Effector memory CD8-positive, alpha-beta T cell (primary cell): ENCODE results near the gene ZNF397.

Experiments
- ATAC-seq: fragments of 150-1000 bp; cut with Tn5 transposase; replicated peaks from 2 replicates; pipeline ENCODE4 v1.10.0; 2021; ENCODE audit warnings: mild to moderate bottlenecking, moderate library complexity
- DNase-seq, 3 experiments: peaks; one replicate each; pipeline ENCODE4 v3.0.0; 2021
- H3K27ac Mint-ChIP-seq, 2 donors: one replicate each; pipeline ENCODE4 v1.8.0; 2022; ENCODE audit warnings: mild to moderate bottlenecking in 2 of 2, mixed read lengths in 2 of 2, moderate library complexity in 2 of 2
- H3K27me3 Mint-ChIP-seq, 2 donors: one replicate each; pipeline ENCODE4 v1.8.0; 2022; ENCODE audit warnings: mixed read lengths in 2 of 2
- H3K36me3 Mint-ChIP-seq: one replicate; pipeline ENCODE4 v1.8.0; 2022; ENCODE audit warnings: mild to moderate bottlenecking, moderate library complexity, mixed read lengths; ENCODE audit not compliant: insufficient read depth
- H3K4me1 Mint-ChIP-seq, 2 donors: one replicate each; pipeline ENCODE4 v1.8.0; 2022; ENCODE audit warnings: low read depth in 2 of 2, mixed read lengths in 2 of 2
- H3K4me3 Mint-ChIP-seq, 2 donors: one replicate each; pipeline ENCODE4 v1.8.0; 2022; ENCODE audit warnings: mild to moderate bottlenecking in 2 of 2, mixed read lengths in 2 of 2, moderate library complexity in 2 of 2
- H3K9me3 Mint-ChIP-seq, 2 donors: one replicate each; pipeline ENCODE4 v1.8.0; 2022; ENCODE audit warnings: mixed read lengths in 2 of 2

Gene ZNF397

DNA sequence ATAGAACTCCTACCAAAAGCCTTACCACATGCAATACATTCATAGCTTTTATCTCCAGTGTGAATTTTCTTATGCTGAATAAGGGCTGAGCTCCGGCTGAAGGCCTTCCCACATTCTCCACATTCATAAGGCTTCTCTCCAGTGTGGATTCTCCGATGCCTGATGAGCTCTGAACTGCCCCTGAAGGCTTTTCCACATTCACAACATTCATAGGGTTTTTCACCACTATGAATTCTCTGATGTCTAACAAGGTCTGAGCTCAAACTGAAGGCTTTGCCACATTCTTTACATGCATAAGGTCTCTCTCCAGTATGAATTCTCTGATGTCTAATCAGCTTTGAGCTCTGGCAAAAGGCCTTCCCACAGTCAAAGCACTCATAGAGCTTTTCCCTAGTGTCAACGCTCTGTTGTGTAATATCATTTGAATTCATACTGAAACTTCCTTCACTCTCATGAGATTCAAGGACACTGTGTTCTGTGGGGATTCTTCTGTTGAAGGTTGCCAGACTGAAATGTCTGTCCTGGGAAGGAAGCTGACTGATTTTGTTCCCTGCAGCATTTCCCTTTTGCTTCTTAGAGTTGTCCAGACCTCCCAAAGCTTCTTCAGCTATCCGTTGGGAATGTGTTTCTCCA lies 12.9 kb downstream of the ZNF397 start:
- Mint-ChIP-seq H3K4me1 (no peaks in the 10 kb centered on the region), H3K4me3 (no peak overlapping the region), H3K27ac (peak overlapping the region in 1 of 2 donors; percentile 32), H3K27me3 (no peaks in the 10 kb centered on the region), H3K36me3 (peaks cover 3% of the 10 kb centered on the region), H3K9me3 (peaks cover 10 to 26% of the 10 kb centered on the region in 2 donors)
- no peak for ATAC-seq
- DNase-seq: no peak

DNA sequence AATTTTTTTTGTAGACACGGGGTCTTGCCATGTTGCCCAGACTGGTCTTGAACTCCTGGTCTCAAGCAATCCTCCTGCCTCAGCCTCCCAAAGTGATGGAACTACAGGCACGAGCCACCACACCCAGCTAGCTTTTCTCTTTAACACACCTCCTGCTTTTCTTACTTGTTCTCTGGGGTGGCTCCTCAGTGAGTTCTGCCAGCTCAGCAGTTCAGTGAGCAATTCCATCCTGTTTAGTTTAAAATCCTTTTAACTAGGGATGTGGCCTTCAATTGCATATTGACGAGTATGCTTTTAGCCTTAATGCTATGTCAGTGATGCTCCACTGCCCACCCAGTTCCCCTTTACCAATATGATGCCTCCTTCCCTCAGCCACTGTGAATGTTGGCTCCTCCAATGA lies 16.1 kb downstream of the ZNF397 start:
- ATAC-seq (no peak), DNase-seq (no peak)
- peaks cover 10 to 26% of the 10 kb centered on the region in 2 donors for H3K9me3 Mint-ChIP-seq
- H3K4me1 Mint-ChIP-seq: no peaks in the 10 kb centered on the region
- H3K4me3 Mint-ChIP-seq: no peak overlapping the region
- no peaks in the 10 kb centered on the region for H3K36me3 Mint-ChIP-seq
- H3K27me3 Mint-ChIP-seq: no peaks in the 10 kb centered on the region
- H3K27ac Mint-ChIP-seq: no peak overlapping the region

DNA sequence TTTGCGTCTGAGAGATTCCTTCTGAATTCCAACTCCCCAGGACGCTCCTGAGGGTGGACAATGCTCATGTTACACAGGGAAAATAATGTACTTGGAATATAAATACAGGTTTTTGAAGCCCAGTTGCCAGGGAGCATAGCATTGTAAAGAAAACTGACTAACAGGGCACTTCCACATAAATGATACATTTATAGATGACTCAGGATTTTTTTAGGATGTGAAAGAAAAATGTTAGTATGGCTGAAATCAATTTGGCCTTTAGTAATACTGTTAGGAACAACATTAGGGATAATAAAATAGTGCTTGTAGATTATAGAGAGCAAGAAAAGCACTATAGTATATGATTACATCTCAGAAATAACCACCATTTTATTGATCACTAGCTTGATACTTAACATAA lies 23.6 kb downstream of the ZNF397 start:
- Mint-ChIP-seq H3K36me3 (peaks cover 2% of the 10 kb centered on the region), H3K4me3 (no peak overlapping the region), H3K27me3 (no peaks in the 10 kb centered on the region), H3K9me3 (peaks cover 0 to 7% of the 10 kb centered on the region in 2 donors), H3K4me1 (peaks cover 14 to 26% of the 10 kb centered on the region in 2 donors), H3K27ac (no peak overlapping the region)
- no peak for DNase-seq
- no peak for ATAC-seq

DNA sequence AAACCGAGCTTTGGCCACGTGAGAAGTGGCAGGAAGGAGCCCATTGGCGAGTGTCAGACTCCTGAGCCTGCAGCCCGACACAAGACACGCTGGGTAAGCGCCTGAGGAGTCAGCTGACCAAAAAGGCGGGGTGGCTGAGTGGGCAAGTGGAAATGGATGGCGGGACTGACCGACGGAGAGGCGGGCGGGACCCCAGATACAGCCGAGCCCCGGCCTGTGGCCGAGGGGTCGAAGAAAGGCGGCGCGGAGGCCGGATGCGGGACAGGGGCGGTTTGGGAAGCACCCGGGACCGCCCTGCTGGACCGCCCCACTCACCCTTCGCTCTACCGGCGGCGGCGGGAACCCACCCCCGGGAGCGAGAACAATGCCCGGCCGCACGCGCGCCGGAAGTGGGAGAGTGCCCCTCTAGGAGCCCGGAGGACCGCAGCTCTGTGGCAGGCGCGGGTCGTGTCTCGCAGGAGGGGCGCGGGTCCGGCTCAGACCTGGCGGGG lies 26.4 kb downstream of the ZNF397 start:
- no peaks in the 10 kb centered on the region for H3K27me3 Mint-ChIP-seq
- peaks cover 0 to 7% of the 10 kb centered on the region in 2 donors for H3K9me3 Mint-ChIP-seq
- H3K4me3 Mint-ChIP-seq: peak overlapping the region; percentile 94 to 98
- peaks cover 2% of the 10 kb centered on the region for H3K36me3 Mint-ChIP-seq
- peaks cover 14 to 26% of the 10 kb centered on the region in 2 donors for H3K4me1 Mint-ChIP-seq
- ATAC-seq (peak; percentile 84), DNase-seq (peak; percentile 57 to 64 (median 62))
- H3K27ac Mint-ChIP-seq: peak overlapping the region; percentile 93 to 96

DNA sequence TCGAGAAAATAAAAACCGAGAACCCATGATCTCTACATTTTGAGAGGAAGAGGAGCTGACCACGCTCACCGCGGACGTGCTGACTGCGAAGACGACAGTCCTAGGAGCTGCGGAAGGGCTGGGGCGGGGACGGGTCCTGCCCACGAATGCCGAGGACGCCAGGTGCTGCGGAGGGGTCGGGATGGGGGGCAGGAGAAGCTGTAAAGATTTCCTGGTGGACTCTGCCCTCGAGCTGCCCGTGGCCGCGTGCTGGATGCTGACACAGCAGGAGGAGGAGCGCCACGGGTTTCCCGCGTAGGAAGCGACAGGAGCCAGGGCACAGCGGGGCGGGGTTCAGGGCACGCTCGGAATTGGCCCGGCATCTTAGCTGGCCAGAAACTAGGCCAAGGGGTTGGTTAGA lies 27.0 kb downstream of the ZNF397 start:
- Mint-ChIP-seq H3K27me3 (no peaks in the 10 kb centered on the region), H3K4me1 (peaks cover 14 to 26% of the 10 kb centered on the region in 2 donors), H3K36me3 (peaks cover 2% of the 10 kb centered on the region), H3K4me3 (peak overlapping the region; percentile 94 to 98), H3K27ac (peak overlapping the region; percentile 93 to 96), H3K9me3 (peaks cover 0 to 7% of the 10 kb centered on the region in 2 donors)
- DNase-seq (peak in 2 of 3 experiments; percentile 7 to 10), ATAC-seq (peak; percentile 14)

DNA sequence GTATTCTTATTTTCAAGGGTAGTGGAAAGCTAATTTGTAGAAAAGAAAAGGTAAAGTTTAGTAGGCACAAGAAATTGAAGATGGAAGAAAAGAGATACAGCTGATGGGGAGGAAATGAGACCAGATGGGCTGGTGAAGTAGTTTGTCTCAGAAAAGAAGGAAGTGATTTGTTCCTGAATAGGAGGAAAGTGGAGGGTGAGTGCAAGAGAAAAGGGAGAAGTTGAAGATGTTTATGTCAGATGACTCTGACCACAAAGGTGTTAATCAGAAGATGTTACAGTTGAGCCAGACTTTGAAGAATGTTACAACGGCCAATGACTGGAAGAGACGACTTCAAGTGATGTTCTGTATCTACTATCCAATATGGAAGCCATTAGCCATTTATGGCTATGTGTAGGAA lies 28.0 kb downstream of the ZNF397 start:
- H3K4me1 Mint-ChIP-seq: peaks cover 14 to 26% of the 10 kb centered on the region in 2 donors
- no peak overlapping the region for H3K27ac Mint-ChIP-seq
- H3K27me3 Mint-ChIP-seq: no peaks in the 10 kb centered on the region
- DNase-seq (no peak), ATAC-seq (no peak)
- peak overlapping the region in 1 of 2 donors; percentile 98 for H3K4me3 Mint-ChIP-seq
- peaks cover 0 to 7% of the 10 kb centered on the region in 2 donors for H3K9me3 Mint-ChIP-seq
- peaks cover 2% of the 10 kb centered on the region for H3K36me3 Mint-ChIP-seq

DNA sequence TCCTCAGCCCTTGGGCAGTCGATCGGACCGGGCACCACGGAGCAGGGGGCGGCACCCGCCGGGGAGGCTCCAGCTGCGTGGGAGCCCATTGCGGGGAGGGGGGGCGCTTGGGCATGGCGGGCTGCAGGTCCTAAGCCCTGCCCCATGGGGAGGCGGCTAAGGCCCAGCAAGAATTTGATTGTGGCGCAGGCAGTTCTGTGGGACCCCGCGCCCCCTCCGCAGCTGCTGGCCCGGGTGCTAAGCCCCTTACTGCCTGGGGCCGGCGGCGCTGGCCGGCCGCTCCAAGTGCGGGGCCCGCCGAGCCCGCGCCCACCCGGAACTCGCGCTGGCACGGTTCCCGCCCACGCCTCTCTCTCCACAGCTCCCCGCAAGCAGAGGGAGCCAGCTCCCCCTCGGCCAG lies 30.8 kb downstream of the ZNF397 start:
- no peaks in the 10 kb centered on the region for H3K27me3 Mint-ChIP-seq
- peaks cover 0 to 4% of the 10 kb centered on the region in 2 donors for H3K9me3 Mint-ChIP-seq
- H3K4me1 Mint-ChIP-seq: peaks cover 13 to 22% of the 10 kb centered on the region in 2 donors
- H3K36me3 Mint-ChIP-seq: peaks cover 2% of the 10 kb centered on the region
- ATAC-seq (no peak), DNase-seq (no peak)
- no peak overlapping the region for H3K4me3 Mint-ChIP-seq
- H3K27ac Mint-ChIP-seq: no peak overlapping the region

DNA sequence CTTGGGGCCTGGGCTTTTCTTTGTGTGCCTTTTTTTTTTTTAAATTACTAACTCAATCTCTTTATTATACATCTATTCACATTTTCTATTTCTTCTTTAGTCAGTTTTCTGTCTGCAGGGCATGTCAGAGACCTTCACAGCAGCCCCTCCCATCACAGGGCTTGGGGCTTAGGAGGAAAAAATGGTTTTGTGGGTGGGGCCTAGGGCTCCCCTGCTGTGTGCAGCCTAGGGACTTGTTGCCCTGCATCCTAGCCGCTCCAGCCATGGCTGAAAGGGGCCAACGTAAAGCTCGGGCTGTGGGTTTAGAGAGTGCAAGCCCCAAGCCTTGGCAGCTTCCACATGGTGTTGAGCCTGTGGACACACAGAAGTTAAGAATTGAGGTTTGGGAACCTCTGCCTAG lies 35.4 kb downstream of the ZNF397 start:
- no peak for ATAC-seq
- no peak overlapping the region for H3K4me3 Mint-ChIP-seq
- no peak overlapping the region for H3K27ac Mint-ChIP-seq
- DNase-seq: no peak
- H3K27me3 Mint-ChIP-seq: no peaks in the 10 kb centered on the region
- peaks cover 8 to 10% of the 10 kb centered on the region in 2 donors for H3K4me1 Mint-ChIP-seq
- H3K9me3 Mint-ChIP-seq: no peaks in the 10 kb centered on the region
- no peaks in the 10 kb centered on the region for H3K36me3 Mint-ChIP-seq

DNA sequence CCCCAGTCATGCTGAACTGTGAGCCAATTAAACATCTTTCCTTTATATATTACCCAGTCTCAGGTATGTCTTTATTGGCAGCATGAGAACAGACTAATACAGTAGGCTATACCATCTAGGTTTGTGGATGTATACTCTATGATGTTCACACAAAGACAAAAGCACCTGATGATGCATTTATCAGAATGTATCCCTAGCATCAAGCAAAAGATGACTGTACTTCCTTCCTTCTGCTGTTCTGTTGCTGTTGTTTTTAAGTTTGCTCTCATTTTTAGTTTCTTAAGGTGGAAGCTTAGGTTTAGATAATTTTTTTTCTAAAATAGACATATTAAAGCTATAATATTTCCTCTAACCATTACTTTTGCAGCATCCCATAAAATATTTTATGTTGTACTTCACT lies 36.8 kb downstream of the ZNF397 start:
- Mint-ChIP-seq H3K9me3 (no peaks in the 10 kb centered on the region), H3K27ac (no peak overlapping the region), H3K27me3 (no peaks in the 10 kb centered on the region), H3K4me1 (peaks cover 8 to 10% of the 10 kb centered on the region in 2 donors), H3K36me3 (no peaks in the 10 kb centered on the region), H3K4me3 (no peak overlapping the region)
- DNase-seq (no peak), ATAC-seq (no peak)

DNA sequence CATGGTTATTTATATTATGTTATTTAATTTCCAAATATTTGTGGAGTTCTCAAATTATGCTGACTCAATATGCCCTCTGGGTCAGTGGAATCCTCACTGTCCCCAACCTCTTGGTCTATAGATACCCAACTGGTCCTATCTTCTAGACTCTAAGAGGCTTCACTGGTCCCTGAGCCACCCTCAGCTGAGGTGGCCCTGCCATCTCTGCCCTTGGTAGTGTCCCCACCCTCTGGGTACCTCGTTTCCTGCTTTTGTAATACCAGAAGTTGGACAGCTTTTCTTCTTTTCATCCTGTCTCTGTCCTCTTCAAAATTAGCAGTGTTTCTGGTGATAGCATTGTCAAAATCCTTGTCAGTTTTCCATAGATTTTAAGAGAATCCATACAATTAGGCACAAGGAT lies 37.3 kb downstream of the ZNF397 start:
- Mint-ChIP-seq H3K27me3 (no peaks in the 10 kb centered on the region), H3K4me3 (no peak overlapping the region), H3K27ac (no peak overlapping the region), H3K4me1 (peaks cover 8 to 10% of the 10 kb centered on the region in 2 donors), H3K9me3 (no peaks in the 10 kb centered on the region), H3K36me3 (no peaks in the 10 kb centered on the region)
- no peak for ATAC-seq
- no peak for DNase-seq

DNA sequence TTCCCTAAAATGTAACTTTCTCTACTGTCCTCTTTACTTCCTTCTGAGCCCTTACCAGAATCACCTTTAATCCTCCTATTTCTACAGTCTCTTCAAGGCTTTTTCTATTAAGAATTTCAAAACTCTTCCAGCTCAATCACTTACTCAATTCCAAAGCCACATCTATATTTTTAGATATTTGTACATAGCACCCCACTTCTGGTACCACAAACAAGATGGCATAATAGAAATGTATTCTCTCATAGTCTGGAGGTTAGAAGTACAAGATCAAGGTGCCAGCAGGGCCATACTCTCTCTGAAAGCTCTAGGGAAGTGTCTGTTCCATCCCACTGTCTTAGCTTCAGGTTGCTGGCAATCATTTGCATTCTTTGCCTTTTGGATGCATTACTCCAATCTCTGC lies 38.1 kb downstream of the ZNF397 start:
- DNase-seq (no peak), ATAC-seq (no peak)
- Mint-ChIP-seq H3K9me3 (no peaks in the 10 kb centered on the region), H3K4me1 (peaks cover 8 to 10% of the 10 kb centered on the region in 2 donors), H3K36me3 (no peaks in the 10 kb centered on the region), H3K4me3 (no peak overlapping the region), H3K27ac (peak overlapping the region in 1 of 2 donors; percentile 20), H3K27me3 (no peaks in the 10 kb centered on the region)

DNA sequence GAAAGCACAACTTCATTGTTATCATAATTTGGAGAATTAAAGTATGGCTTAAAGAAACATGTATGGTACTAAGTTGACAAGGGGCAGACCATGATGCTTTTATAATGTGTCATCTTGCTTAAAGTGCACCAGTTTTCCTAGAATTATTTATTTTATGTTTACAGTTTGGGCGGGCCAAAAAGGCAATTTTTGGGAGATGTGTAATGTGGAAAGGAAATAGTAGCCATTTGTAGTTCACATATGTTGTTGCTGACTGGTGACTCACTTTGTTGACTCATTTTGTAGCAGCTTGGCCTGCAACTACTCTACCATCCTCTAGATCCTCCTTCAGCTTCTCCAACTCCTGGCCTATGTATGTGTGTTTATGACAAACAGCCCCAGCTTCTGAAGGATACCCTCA lies 41.5 kb downstream of the ZNF397 start:
- no peaks in the 10 kb centered on the region for H3K36me3 Mint-ChIP-seq
- H3K27me3 Mint-ChIP-seq: no peaks in the 10 kb centered on the region
- DNase-seq (no peak), ATAC-seq (no peak)
- no peak overlapping the region for H3K27ac Mint-ChIP-seq
- H3K4me1 Mint-ChIP-seq: peaks cover 5 to 10% of the 10 kb centered on the region in 2 donors
- no peaks in the 10 kb centered on the region for H3K9me3 Mint-ChIP-seq
- H3K4me3 Mint-ChIP-seq: no peak overlapping the region

DNA sequence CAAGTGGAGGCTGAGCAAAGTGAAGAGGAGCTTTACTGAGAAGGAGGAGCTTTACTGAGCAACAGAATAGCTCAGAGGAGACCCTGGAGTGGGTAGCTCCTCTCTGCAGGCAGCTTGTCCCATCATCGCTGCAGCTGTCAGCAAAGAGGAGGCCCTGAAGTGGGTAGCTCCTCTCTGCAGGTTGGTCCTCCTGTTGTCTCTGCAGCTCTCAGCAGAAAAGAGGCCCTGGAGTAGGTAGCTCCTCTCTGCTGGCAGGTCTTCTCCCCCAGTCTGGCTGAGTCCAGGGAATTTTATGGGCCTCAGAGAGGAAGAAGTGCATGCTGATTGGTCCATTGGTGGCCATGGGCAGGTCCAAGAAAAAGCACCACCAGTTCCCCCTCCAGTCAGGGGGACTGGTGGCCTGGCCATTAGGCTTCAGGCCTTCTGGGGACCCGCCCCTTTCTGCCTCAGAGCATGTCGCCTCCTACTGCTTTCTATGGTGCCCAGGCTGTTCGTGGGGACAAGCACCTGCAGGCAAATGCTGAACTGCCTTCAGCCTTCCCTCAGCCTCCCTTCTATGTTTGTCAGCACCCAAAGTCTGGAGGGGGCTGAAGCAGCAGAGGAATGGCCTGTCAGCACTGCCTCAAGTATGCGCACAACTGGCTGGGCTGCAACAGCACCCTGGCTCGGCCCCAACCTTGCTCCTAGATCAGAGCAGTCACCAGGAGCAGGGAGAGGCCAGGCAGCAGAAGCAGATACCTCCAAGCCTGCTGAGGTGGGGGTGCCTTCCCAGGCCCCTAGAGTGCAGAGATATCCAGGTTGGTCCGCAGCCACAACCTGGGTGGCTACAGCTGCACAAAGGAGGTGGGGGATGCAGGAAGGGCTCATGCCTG lies 43.3 kb downstream of the ZNF397 start:
- H3K27me3 Mint-ChIP-seq: no peaks in the 10 kb centered on the region
- no peaks in the 10 kb centered on the region for H3K36me3 Mint-ChIP-seq
- no peaks in the 10 kb centered on the region for H3K9me3 Mint-ChIP-seq
- no peak for DNase-seq
- H3K4me3 Mint-ChIP-seq: no peak overlapping the region
- ATAC-seq: no peak
- no peak overlapping the region for H3K27ac Mint-ChIP-seq
- H3K4me1 Mint-ChIP-seq: peaks cover under 1 to 4% of the 10 kb centered on the region in 2 donors

DNA sequence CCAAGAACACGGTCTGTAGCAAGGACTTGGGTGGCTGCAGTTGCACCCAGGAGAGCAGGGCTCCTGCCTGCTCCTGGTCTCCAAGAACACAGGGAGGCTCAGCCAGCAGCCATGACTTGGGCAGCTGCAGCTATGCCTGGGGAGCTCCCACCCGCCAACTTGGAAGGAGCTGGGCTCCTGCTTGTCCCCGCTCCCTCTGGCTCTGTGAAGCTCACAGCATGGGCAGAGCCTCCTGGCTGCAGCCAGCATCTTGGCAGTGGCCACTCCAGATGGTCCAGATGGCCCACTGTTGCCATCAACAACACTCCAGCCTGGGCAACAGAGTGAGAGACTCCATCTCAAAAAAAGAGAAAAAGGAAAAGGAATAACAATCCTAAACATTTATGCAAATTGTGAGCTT lies 44.0 kb downstream of the ZNF397 start:
- ATAC-seq (no peak), DNase-seq (no peak)
- Mint-ChIP-seq H3K4me1 (peaks cover 6 to 7% of the 10 kb centered on the region in 2 donors), H3K27me3 (no peaks in the 10 kb centered on the region), H3K4me3 (no peak overlapping the region), H3K27ac (no peak overlapping the region), H3K9me3 (no peaks in the 10 kb centered on the region), H3K36me3 (peaks cover 4% of the 10 kb centered on the region)
